HG03064 (cell line): ENCODE measurements around the gene DLGAP1.

Experiments
- ATAC-seq: cut with Tn5 transposase; IDR thresholded peaks from one replicate; pipeline ENCODE4 v1.9.1; 2021; ENCODE audit warnings: low read depth; ENCODE audit not compliant: unreplicated experiment

DLGAP1 gene

DNA sequence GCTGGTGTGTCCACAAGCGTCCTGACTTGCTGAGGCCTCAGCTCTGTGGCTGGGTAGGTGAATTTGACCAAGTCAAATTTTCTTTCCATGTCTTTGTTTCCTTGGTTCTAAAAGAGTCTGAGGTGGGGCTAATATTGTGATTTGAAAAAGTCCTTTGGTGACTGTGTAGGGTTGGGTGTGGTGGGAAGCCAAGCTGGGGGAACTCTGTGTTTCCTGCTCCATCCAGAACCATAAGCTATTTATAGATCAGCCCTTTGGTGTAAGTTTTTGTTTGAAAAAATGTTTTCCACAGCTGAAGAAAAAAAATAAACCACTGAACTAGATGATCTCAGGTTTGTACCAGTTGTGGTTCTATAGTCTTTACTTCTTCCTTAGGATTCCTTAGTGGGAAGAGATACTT, 542.4 kb downstream of the DLGAP1 start:
- no peak for ATAC-seq

- ATAC-seq, result no peak
Measured at GRCh38 chr18:3911413-3911812, 543.7 kb downstream of the DLGAP1 start.

- ATAC-seq, result no peak
Measured at GRCh38 chr18:3910512-3910911, 544.6 kb downstream of the DLGAP1 start.

GRCh38 chr18:3907955-3908354, 547.2 kb downstream of the DLGAP1 start:
- no peak for ATAC-seq

- ATAC-seq, result no peak
Measured at GRCh38 chr18:3906116-3906750, 548.9 kb downstream of the DLGAP1 start.

GRCh38 chr18:3903337-3903736, 551.8 kb downstream of the DLGAP1 start:
- no peak for ATAC-seq

DNA sequence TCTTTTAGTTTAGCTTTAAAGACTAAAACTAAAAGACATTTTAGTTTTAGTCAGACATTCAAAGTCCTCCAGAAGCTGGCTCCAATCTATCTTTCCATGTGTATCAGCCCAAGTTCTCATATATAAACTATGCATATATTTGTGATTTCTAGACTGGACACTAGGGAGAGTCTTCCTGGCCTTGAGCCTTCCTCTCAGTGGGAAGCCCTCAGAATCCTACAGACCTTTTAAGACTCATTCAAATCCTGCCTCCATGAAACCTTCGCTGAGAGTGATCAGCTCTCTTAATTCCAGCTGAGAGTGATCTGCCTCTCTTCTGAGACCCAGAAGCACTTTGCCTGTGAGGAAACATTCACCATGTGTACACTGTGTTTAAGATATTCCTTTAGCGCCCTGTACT, 552.4 kb downstream of the DLGAP1 start:
- no peak for ATAC-seq

DNA sequence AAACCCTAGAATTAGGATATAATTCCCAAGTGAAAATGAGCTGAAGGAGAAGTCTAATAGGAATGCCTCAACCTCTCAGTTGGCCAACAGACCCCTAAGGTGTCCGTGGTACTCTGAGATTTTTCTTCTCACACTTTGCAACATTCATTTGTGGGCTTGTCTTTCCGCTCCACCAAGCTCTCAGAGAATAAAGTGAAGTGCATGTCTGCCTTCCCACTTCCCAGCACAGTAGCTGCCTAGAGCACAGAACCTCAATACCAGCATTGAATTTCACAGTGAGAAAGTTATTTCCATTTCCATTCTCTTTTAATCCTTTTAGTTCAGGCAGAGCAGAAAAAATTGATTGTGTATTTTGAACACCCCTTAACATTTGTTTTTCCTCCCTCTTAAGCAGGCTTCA, 553.3 kb downstream of the DLGAP1 start:
- ATAC-seq, result no peak

GRCh38 chr18:3901042-3901441, 554.1 kb downstream of the DLGAP1 start:
- ATAC-seq, result no peak

- ATAC-seq, result no peak
Measured at GRCh38 chr18:3900327-3900726, 554.8 kb downstream of the DLGAP1 start.

- no peak for ATAC-seq
Measured at GRCh38 chr18:3898861-3899613, 556.1 kb downstream of the DLGAP1 start.

DNA sequence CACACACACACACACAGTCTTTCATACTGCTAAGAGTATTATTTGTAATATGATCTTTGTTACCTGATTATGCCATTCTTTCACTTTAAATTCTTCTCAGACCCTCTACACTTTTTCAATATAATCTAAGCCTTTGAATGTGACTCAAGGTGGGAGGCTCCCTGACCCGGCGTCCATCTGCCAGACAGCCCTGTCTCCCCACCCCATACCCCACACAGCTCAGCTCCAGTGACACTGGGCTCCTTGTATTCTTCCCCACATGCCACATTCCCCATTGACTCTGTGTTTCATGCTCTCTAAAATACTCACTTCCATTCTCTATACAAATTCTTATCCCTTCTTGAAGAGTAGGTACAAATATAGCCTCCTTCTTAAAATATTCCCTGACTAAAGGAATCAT, 563.0 kb downstream of the DLGAP1 start:
- ATAC-seq, result no peak

DNA sequence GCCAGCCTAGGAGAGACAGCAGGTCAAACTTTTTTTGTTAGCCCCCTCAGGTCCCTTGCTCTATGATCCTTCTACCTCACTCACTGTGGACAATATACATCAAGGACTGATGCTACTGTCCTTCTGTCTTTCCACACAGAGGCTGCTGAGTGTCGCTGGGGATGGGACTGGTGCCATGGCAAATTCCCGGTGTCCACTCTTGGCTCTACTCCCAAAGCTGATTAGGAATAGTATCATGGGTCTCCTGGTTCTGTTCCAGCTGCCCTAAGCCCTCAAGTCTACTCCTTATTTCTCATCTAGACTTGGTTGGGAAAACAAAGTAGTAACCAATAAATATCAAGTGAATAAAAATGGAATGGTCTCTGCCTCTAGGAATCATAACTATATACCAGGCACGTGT, 563.9 kb downstream of the DLGAP1 start:
- no peak for ATAC-seq

- no peak for ATAC-seq
Measured at GRCh38 chr18:3889803-3890202, 565.3 kb downstream of the DLGAP1 start.

GRCh38 chr18:3889121-3889520, 566.0 kb downstream of the DLGAP1 start:
- no peak for ATAC-seq

- ATAC-seq, result no peak
Measured at GRCh38 chr18:3886575-3887322, 568.4 kb downstream of the DLGAP1 start.

DNA sequence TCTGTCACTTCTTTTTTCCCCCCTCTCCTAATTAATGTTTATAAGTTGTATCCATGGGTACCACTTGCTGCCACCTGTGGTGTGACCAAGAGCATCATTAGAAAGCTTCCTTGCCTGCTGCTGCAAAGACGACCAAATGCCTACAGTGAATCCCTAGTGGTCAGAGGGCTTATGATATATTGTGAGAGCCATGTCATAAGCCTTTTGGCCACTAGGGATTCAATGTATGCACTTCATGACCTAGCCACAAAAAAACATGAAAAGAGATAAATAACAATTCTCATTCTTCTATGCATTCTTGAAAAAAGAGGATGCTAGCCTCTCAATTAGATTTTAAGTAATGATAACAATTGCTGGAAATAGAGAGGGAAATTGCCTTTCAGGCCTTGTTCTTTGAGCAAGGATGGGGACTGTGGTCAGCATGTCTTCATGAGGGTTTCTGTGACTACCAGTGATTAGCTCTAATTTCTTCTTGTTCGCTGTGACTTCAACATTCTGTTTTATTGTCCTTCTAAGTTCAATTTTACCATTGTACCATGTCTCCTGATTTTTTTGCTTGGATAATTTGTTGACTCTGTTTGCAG, 569.8 kb downstream of the DLGAP1 start:
- ATAC-seq, result no peak

DNA sequence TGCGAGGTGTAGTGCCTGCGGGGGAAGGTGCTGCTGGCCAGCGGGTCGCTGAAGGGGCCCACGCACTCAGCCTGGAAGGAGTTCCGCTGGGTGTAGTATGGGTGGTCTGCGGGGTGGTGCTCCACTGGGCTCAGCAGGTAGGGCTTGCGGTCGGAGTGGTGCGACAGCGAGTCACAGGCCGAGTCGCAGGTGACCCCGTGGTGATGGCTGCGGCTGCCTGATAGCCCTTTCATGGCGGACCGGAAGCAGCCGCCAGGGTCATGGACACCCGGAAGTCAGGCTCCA, 575.3 kb downstream of the DLGAP1 start:
- ATAC-seq, result no peak

GRCh38 chr18:3879114-3879835, 575.8 kb downstream of the DLGAP1 start:
- no peak for ATAC-seq

- ATAC-seq, result no peak
Measured at GRCh38 chr18:3878401-3878800, 576.7 kb downstream of the DLGAP1 start.

DNA sequence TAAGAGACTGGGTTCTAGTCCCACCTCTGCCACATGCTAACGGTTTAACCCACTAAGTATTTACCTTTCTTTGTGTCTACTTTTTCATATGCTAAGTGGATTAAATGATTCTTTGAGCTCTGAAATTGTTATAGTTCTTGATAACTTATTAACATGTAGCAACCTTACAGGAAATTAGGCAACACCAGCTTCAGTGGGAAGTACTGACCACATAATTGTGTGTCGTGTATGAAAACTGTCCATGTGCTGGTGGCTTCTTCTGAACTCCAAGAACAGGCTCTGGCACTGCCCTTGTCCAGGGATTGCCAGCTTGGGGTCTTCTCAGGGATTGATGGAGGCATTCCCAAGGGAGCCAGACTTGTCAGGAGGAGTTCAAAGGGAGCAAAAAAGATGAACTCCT, 577.4 kb downstream of the DLGAP1 start:
- ATAC-seq, result no peak
